ENCODE measurements around the gene RIPPLY3. TPM values are rescaled to one million over a fixed set of nuclear protein-coding genes. Genes with fewer than 3 reads are reported as not detected.

Gene RIPPLY3
- total and polyA plus RNA-seq, 2 of the 13 experiments (the other 11 are each of a cell fraction or from before 2014, with no cell fraction given) = 0.09 to 2.9 TPM

DNA sequence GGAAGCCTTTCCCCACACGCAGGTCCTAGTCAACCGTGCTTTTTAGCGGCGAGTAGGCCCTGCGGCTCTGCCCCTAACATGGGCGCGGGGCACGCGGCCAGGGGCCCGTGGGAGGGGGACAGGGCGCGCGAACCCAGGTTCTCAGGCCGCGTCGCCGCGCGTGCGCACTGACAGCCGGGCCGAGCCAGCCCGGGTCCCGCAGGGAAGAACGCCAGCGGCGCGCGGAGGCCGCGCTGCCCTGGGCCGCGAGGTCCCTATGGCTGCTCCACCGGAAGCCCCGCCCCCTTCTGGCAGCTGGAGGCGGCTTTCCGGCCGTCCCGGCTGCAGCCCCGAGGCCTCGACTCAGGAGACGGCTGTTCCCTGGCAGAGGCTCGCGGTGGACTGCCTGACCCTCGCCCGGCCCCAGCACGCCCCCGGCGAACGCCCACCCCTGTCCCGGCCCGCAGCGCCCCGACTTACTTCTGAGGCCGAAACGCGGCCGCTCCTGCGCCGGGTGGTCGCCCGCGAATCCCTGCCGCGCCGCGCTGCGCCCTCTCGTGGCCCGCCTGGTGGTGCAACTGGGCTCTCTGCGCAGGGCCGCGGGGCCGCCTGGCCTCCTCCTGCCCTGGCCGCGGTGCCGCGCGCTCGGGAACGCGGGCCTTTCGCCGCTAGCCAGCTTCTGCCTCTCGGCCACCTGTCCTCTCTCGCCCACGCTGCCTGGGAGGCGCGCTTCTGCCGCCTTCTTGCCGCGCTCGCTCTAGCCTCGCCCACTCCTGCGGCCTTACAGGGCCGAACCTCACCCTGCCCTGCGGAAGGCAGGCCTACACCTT is 16.6 kb upstream of the RIPPLY3 start (continued):
- TF ChIP-seq EP300 (IDR thresholded peaks at IDR 0.05; ENCODE audit: low read depth in 2 of 2, low read length in 2 of 2) (no peak), EP300 (CRISPR knock-in tag; IDR thresholded peaks at IDR 0.05; ENCODE audit: borderline replicate concordance) (no peak), MED1 (CRISPR knock-in tag; IDR thresholded peaks at IDR 0.05) (peak; percentile 75; the same call in 1 of the 2 replicates), TMF1 (CRISPR knock-in tag; IDR thresholded peaks at IDR 0.05; ENCODE audit: low read depth) (no peak), FOXA3 (CRISPR knock-in tag; IDR thresholded peaks at IDR 0.05) (peak; percentile 37), ZNF451 (CRISPR knock-in tag; IDR thresholded peaks at IDR 0.05) (peak; percentile 84), TOPORS (CRISPR knock-in tag; IDR thresholded peaks at IDR 0.05) (peak; percentile 71; the same call in 1 of the 2 replicates), ZNF674 (CRISPR knock-in tag; IDR thresholded peaks at IDR 0.05; ENCODE audit: low read depth) (peak; percentile 3; the same call in 1 of the 2 replicates), MIER3 (CRISPR knock-in tag; IDR thresholded peaks at IDR 0.05; ENCODE audit: borderline replicate concordance) (no peak; the same call in 1 of the 2 replicates), ZNF772 (CRISPR knock-in tag; IDR thresholded peaks at IDR 0.05) (peak; percentile 46; the same call in 1 of the 2 replicates), TBL1XR1 (IDR thresholded peaks at IDR 0.05; ENCODE audit: borderline replicate concordance, low read length, partially characterized antibody) (no peak), ZNF343 (CRISPR knock-in tag; IDR thresholded peaks at IDR 0.05) (peak; percentile 94), ZFP41 (CRISPR knock-in tag; IDR thresholded peaks at IDR 0.05; ENCODE audit: borderline replicate concordance) (no peak; the same call in 1 of the 2 replicates), CCAR2 (optimal IDR thresholded peaks at IDR 0.05; ENCODE audit: low read depth, low read length) (no peak), ZSCAN22 (CRISPR knock-in tag; IDR thresholded peaks at IDR 0.05) (peak; percentile 72), ZNF546 (CRISPR knock-in tag; conservative IDR thresholded peaks at IDR 0.05) (peak; percentile 95), RNF2 (conservative IDR thresholded peaks at IDR 0.05; ENCODE audit: low read depth) (peak; percentile 92), WIZ (CRISPR knock-in tag; IDR thresholded peaks at IDR 0.05) (0 out of 2 replicates have a peak, but pooled peaks have one; percentile 64), PPARG (CRISPR knock-in tag; conservative IDR thresholded peaks at IDR 0.05) (peak; percentile 60; the same call in 1 of the 2 replicates), HHEX (CRISPR knock-in tag; IDR thresholded peaks at IDR 0.05) (no peak), CCDC6 (CRISPR knock-in tag; IDR thresholded peaks at IDR 0.05) (peak; percentile 93; the same call in 1 of the 2 replicates), ZNF781 (CRISPR knock-in tag; IDR thresholded peaks at IDR 0.05; ENCODE audit: borderline replicate concordance, not compliant biosample characterization) (no peak)
- TF ChIP-seq, protein P1, sequence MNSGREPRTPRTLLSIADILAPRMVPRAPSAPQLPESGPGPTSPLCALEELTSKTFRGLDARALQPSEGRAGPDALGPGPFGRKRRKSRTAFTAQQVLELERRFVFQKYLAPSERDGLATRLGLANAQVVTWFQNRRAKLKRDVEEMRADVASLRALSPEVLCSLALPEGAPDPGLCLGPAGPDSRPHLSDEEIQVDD (CRISPR knock-in tag; IDR thresholded peaks at IDR 0.05; ENCODE audit: borderline replicate concordance) = peak; percentile 82; the same call in 1 of the 2 replicates
- TF ChIP-seq, protein P2, sequence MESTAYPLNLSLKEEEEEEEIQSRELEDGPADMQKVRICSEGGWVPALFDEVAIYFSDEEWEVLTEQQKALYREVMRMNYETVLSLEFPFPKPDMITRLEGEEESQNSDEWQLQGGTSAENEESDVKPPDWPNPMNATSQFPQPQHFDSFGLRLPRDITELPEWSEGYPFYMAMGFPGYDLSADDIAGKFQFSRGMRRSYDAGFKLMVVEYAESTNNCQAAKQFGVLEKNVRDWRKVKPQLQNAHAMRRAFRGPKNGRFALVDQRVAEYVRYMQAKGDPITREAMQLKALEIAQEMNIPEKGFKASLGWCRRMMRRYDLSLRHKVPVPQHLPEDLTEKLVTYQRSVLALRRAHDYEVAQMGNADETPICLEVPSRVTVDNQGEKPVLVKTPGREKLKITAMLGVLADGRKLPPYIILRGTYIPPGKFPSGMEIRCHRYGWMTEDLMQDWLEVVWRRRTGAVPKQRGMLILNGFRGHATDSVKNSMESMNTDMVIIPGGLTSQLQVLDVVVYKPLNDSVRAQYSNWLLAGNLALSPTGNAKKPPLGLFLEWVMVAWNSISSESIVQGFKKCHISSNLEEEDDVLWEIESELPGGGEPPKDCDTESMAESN (CRISPR knock-in tag; conservative IDR thresholded peaks at IDR 0.05) = peak; percentile 96
- TF ChIP-seq, protein P3, sequence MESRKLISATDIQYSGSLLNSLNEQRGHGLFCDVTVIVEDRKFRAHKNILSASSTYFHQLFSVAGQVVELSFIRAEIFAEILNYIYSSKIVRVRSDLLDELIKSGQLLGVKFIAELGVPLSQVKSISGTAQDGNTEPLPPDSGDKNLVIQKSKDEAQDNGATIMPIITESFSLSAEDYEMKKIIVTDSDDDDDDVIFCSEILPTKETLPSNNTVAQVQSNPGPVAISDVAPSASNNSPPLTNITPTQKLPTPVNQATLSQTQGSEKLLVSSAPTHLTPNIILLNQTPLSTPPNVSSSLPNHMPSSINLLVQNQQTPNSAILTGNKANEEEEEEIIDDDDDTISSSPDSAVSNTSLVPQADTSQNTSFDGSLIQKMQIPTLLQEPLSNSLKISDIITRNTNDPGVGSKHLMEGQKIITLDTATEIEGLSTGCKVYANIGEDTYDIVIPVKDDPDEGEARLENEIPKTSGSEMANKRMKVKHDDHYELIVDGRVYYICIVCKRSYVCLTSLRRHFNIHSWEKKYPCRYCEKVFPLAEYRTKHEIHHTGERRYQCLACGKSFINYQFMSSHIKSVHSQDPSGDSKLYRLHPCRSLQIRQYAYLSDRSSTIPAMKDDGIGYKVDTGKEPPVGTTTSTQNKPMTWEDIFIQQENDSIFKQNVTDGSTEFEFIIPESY (CRISPR knock-in tag; IDR thresholded peaks at IDR 0.05) = peak; percentile 88

Data from HepG2 (cell line).